ENCODE measurements around the gene ECPAS. TPM values are rescaled to one million over a fixed set of nuclear protein-coding genes. Genes with fewer than 3 reads are reported as not detected.

The ECPAS gene
- total RNA-seq, 2 experiments from 2014 or later, result 55.9 to 59.1 TPM

DNA sequence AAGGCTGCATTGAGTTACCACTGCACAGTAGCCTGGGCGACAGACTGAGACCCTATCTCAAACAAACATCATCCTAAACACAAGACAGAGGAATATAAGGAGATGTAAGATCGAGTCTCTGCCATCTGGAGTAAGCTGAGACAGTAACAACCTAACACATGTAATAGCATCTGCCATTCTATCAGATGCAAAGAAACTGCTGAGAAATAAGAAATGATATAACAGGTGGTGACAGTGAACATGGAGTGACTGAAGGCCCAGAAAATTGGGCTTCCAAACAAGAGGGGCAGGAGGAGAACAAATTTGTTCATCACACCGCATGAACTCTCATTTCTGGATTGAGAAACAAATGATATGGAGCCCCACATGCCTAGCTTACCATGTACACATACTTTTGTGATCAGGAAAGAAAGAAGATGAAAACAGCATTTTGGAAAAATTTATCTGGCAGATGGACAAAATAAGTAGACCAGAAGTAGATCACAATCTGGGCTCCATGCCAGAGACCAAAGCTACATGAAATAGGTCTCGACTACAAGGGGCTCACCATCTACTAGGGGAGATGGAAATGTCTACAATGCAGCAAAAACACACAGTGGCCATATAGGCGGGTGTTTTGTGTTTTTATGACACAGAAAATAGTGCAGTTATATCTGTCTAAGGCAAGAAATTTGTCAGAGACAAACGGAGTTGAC is 45.5 kb downstream of the ECPAS start:
- Mint-ChIP-seq H3K27me3 (ENCODE audit: low read depth) (no peaks in the 10 kb centered on the region), H3K4me1 (ENCODE audit: low read depth) (no peaks in the 10 kb centered on the region), H3K27ac (no peak overlapping the region), H3K4me3 (no peak overlapping the region), H3K36me3 (ENCODE audit: low read depth) (peaks cover 38% of the 10 kb centered on the region), H3K9me3 (ENCODE audit: insufficient read depth) (no peaks in the 10 kb centered on the region)
- ChIA-PET CTCF (no interaction called here), POLR2A (no interaction called here)
- ATAC-seq (no peak), DNase-seq (no peak)

GRCh38 chr9:111436571-111436970 is 47.6 kb downstream of the ECPAS start:
- ATAC-seq (no peak), DNase-seq (no peak)
- peaks cover 40% of the 10 kb centered on the region for H3K36me3 Mint-ChIP-seq (ENCODE audit: low read depth)
- no peaks in the 10 kb centered on the region for H3K9me3 Mint-ChIP-seq (ENCODE audit: insufficient read depth)
- no peaks in the 10 kb centered on the region for H3K27me3 Mint-ChIP-seq (ENCODE audit: low read depth)
- CTCF ChIA-PET, result no interaction called here
- no peak overlapping the region for H3K27ac Mint-ChIP-seq
- H3K4me3 Mint-ChIP-seq, result no peak overlapping the region
- POLR2A ChIA-PET, result no interaction called here
- no peaks in the 10 kb centered on the region for H3K4me1 Mint-ChIP-seq (ENCODE audit: low read depth)

- Mint-ChIP-seq H3K36me3 (ENCODE audit: low read depth) (peaks cover 42% of the 10 kb centered on the region), H3K4me1 (ENCODE audit: low read depth) (peaks cover under 1% of the 10 kb centered on the region), H3K27ac (no peak overlapping the region), H3K9me3 (ENCODE audit: insufficient read depth) (no peaks in the 10 kb centered on the region), H3K4me3 (no peak overlapping the region), H3K27me3 (ENCODE audit: low read depth) (no peaks in the 10 kb centered on the region)
- POLR2A ChIA-PET, result no interaction called here
- no peak for ATAC-seq
- CTCF ChIA-PET, result no interaction called here
- DNase-seq, result no peak
Measured at GRCh38 chr9:111433082-111433481, 51.1 kb downstream of the ECPAS start.

DNA sequence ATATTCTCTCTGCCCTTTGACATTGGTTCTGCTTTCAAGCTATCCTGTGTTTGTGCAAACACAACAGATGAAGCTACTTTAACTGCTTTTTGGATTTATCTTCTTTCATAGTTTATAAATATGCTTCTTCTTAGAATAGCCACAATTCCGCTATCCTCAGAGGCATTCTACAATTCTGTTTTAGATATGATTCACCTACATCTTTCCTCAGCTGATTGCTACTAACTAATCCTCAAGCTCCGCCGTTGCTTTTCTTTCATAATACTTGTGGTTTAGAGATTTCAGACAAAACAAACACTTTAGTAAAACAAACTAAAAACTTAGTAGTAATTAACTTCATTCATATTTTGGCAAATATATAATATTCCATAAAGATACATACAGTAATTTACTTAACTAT is 52.5 kb downstream of the ECPAS start:
- ChIA-PET POLR2A (interaction anchor here (0.7 kb wide), 1 partner anchor 643 kb away, joined by 3 read pairs; no protein-coding TSS in a partner anchor), CTCF (no interaction called here)
- Mint-ChIP-seq H3K4me1 (ENCODE audit: low read depth) (peaks cover 7% of the 10 kb centered on the region), H3K27me3 (ENCODE audit: low read depth) (no peaks in the 10 kb centered on the region), H3K4me3 (no peak overlapping the region), H3K36me3 (ENCODE audit: low read depth) (peaks cover 52% of the 10 kb centered on the region), H3K27ac (no peak overlapping the region), H3K9me3 (ENCODE audit: insufficient read depth) (no peaks in the 10 kb centered on the region)
- DNase-seq (no peak), ATAC-seq (no peak)

GRCh38 chr9:111429175-111429574 is 55.0 kb downstream of the ECPAS start:
- no peaks in the 10 kb centered on the region for H3K27me3 Mint-ChIP-seq (ENCODE audit: low read depth)
- H3K27ac Mint-ChIP-seq, result no peak overlapping the region
- POLR2A ChIA-PET, result no interaction called here
- DNase-seq (no peak), ATAC-seq (no peak)
- peaks cover 59% of the 10 kb centered on the region for H3K36me3 Mint-ChIP-seq (ENCODE audit: low read depth)
- no peak overlapping the region for H3K4me3 Mint-ChIP-seq
- H3K9me3 Mint-ChIP-seq (ENCODE audit: insufficient read depth), result no peaks in the 10 kb centered on the region
- peaks cover 7% of the 10 kb centered on the region for H3K4me1 Mint-ChIP-seq (ENCODE audit: low read depth)
- CTCF ChIA-PET, result no interaction called here

DNA sequence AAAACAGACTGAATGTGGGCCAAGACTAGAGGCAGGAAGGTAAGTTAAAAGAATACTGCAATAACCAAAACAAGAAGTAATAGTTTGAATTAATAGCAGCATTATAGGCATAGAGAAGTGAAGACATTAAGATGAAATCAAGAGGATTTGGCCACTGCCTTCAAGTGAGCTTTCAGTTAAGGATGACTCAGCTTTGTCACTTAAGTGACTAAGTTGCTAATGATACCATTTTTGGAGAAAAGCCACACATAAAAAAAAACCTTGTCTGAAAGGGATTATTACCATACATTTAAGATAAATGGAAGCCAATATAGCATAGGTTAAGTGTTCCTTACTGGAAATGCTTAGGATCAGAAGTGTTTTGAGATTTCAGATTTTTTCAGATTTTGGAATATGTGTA is 57.0 kb downstream of the ECPAS start:
- H3K27ac Mint-ChIP-seq, result no peak overlapping the region
- H3K4me1 Mint-ChIP-seq (ENCODE audit: low read depth), result peaks cover 7% of the 10 kb centered on the region
- H3K36me3 Mint-ChIP-seq (ENCODE audit: low read depth), result peaks cover 65% of the 10 kb centered on the region
- no peaks in the 10 kb centered on the region for H3K9me3 Mint-ChIP-seq (ENCODE audit: insufficient read depth)
- no peak for DNase-seq
- POLR2A ChIA-PET, result interaction anchor here (0.7 kb wide), 1 partner anchor 80 kb away, joined by 3 read pairs; no protein-coding TSS in a partner anchor
- no peak for ATAC-seq
- CTCF ChIA-PET, result no interaction called here
- H3K27me3 Mint-ChIP-seq (ENCODE audit: low read depth), result no peaks in the 10 kb centered on the region
- no peak overlapping the region for H3K4me3 Mint-ChIP-seq

- POLR2A ChIA-PET, result no interaction called here
- CTCF ChIA-PET, result no interaction called here
- H3K27ac Mint-ChIP-seq, result no peak overlapping the region
- peaks cover 7% of the 10 kb centered on the region for H3K4me1 Mint-ChIP-seq (ENCODE audit: low read depth)
- peaks cover 57% of the 10 kb centered on the region for H3K36me3 Mint-ChIP-seq (ENCODE audit: low read depth)
- ATAC-seq, result no peak
- no peak for DNase-seq
- H3K9me3 Mint-ChIP-seq (ENCODE audit: insufficient read depth), result no peaks in the 10 kb centered on the region
- no peaks in the 10 kb centered on the region for H3K27me3 Mint-ChIP-seq (ENCODE audit: low read depth)
- H3K4me3 Mint-ChIP-seq, result no peak overlapping the region
Measured at GRCh38 chr9:111423389-111423788, 60.8 kb downstream of the ECPAS start.

- Mint-ChIP-seq H3K4me1 (ENCODE audit: low read depth) (no peaks in the 10 kb centered on the region), H3K4me3 (no peak overlapping the region), H3K9me3 (ENCODE audit: insufficient read depth) (no peaks in the 10 kb centered on the region), H3K36me3 (ENCODE audit: low read depth) (peaks cover 62% of the 10 kb centered on the region), H3K27ac (no peak overlapping the region), H3K27me3 (ENCODE audit: low read depth) (no peaks in the 10 kb centered on the region)
- ChIA-PET CTCF (interaction anchor here (1.1 kb wide), 1 partner anchor 9 kb away, joined by 3 read pairs; no protein-coding TSS in a partner anchor), POLR2A (no interaction called here)
- ATAC-seq (no peak), DNase-seq (no peak)
Measured at GRCh38 chr9:111414406-111414805, 69.8 kb downstream of the ECPAS start.

- Mint-ChIP-seq H3K27me3 (ENCODE audit: low read depth) (no peaks in the 10 kb centered on the region), H3K4me1 (ENCODE audit: low read depth) (no peaks in the 10 kb centered on the region), H3K27ac (no peak overlapping the region), H3K4me3 (no peak overlapping the region), H3K9me3 (ENCODE audit: insufficient read depth) (no peaks in the 10 kb centered on the region), H3K36me3 (ENCODE audit: low read depth) (peaks cover 62% of the 10 kb centered on the region)
- ATAC-seq, result no peak
- CTCF ChIA-PET, result no interaction called here
- no peak for DNase-seq
- POLR2A ChIA-PET, result no interaction called here
Measured at GRCh38 chr9:111413996-111414395, 70.2 kb downstream of the ECPAS start.

GRCh38 chr9:111412280-111412679 is 71.9 kb downstream of the ECPAS start:
- POLR2A ChIA-PET, result interaction anchor here (0.6 kb wide), 1 partner anchor 264 kb away, joined by 3 read pairs; no protein-coding TSS in a partner anchor
- ATAC-seq (no peak), DNase-seq (no peak)
- Mint-ChIP-seq H3K27me3 (ENCODE audit: low read depth) (no peaks in the 10 kb centered on the region), H3K9me3 (ENCODE audit: insufficient read depth) (no peaks in the 10 kb centered on the region), H3K4me1 (ENCODE audit: low read depth) (no peaks in the 10 kb centered on the region), H3K36me3 (ENCODE audit: low read depth) (peaks cover 73% of the 10 kb centered on the region), H3K4me3 (no peak overlapping the region), H3K27ac (no peak overlapping the region)
- CTCF ChIA-PET, result interaction anchor here (0.9 kb wide), 1 partner anchor 14 kb away, joined by 3 read pairs; no protein-coding TSS in a partner anchor

DNA sequence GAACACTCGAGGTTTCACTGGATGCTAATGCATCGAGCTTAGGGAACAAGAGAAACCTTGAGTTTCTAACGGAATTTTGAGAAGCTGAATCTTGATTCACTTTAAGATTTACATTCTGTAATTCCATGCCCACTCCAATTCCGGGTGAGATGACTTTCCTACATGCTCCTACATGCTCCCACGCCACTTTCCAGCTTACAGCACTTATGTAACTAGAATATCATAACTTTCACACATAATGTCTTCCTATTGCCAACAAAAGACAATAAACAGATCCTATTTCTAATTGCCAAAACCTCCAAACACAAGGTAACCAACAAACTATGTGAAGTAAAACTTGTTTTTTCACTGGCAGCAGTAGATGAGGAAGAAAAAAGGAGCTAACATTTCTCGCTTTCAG is 72.9 kb downstream of the ECPAS start:
- CTCF ChIA-PET, result interaction anchor here (0.9 kb wide), 1 partner anchor 13 kb away, joined by 3 read pairs; no protein-coding TSS in a partner anchor

DNA sequence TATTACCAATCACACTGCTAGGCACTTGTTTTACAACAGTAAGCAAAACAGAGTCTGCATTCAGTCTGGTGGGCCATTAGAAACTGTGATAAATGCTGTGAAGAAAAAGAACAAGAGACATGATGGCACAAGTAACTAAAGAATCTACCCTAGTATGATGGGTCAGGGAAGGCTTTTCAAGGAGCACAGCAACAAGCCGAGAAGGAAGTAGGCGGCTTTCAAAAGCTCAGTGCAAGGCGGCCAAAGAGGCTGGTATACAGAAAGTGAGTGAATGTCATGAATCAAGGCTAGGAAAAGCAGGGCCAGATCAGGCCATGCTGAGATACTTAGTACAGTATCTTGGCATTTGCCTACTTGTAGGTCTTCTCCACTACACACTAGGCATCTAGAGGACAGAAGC is 76.4 kb downstream of the ECPAS start:
- peaks cover 83% of the 10 kb centered on the region for H3K36me3 Mint-ChIP-seq (ENCODE audit: low read depth)
- ATAC-seq, result no peak

More for the DNA sequence above, 72.9 kb downstream of the ECPAS start:
- Mint-ChIP-seq H3K36me3 (ENCODE audit: low read depth) (peaks cover 74% of the 10 kb centered on the region), H3K4me3 (no peak overlapping the region), H3K27ac (no peak overlapping the region), H3K9me3 (ENCODE audit: insufficient read depth) (peaks cover under 1% of the 10 kb centered on the region), H3K27me3 (ENCODE audit: low read depth) (no peaks in the 10 kb centered on the region), H3K4me1 (ENCODE audit: low read depth) (no peaks in the 10 kb centered on the region)
- no peak for ATAC-seq
- POLR2A ChIA-PET, result no interaction called here
- no peak for DNase-seq

GRCh38 chr9:111405701-111406100 is 78.5 kb downstream of the ECPAS start:
- Mint-ChIP-seq H3K9me3 (ENCODE audit: insufficient read depth) (peaks cover 35% of the 10 kb centered on the region), H3K4me3 (no peak overlapping the region), H3K4me1 (ENCODE audit: low read depth) (no peaks in the 10 kb centered on the region), H3K36me3 (ENCODE audit: low read depth) (peaks cover 87% of the 10 kb centered on the region), H3K27me3 (ENCODE audit: low read depth) (no peaks in the 10 kb centered on the region), H3K27ac (no peak overlapping the region)
- DNase-seq, result no peak
- CTCF ChIA-PET, result interaction anchor here (1.0 kb wide), 1 partner anchor 9 kb away, joined by 3 read pairs; no protein-coding TSS in a partner anchor
- POLR2A ChIA-PET, result no interaction called here
- ATAC-seq, result no peak

More for the DNA sequence above, 76.4 kb downstream of the ECPAS start:
- no peaks in the 10 kb centered on the region for H3K27me3 Mint-ChIP-seq (ENCODE audit: low read depth)
- no peaks in the 10 kb centered on the region for H3K4me1 Mint-ChIP-seq (ENCODE audit: low read depth)
- no peak overlapping the region for H3K27ac Mint-ChIP-seq
- DNase-seq, result no peak
- H3K9me3 Mint-ChIP-seq (ENCODE audit: insufficient read depth), result peaks cover 17% of the 10 kb centered on the region
- CTCF ChIA-PET, result no interaction called here
- no peak overlapping the region for H3K4me3 Mint-ChIP-seq
- POLR2A ChIA-PET, result no interaction called here
